Thoracic aorta (tissue), 2 donors: Measurements from ENCODE around the gene SIK2. TPM values are rescaled to one million over a fixed set of nuclear protein-coding genes. Genes with fewer than 3 reads are reported as not detected.

Experiments used
- ATAC-seq: fragments of 150-250 bp; one replicate; pipeline ENCODE4 v1.8.0; 2017; ENCODE audit warnings: low read depth; ENCODE audit not compliant: insufficient number of reproducible peaks, low FRiP score
- DNase-seq: peaks from one replicate; pipeline ENCODE4 v3.0.0-alpha.2; 2020; ENCODE audit warnings: low spot score
- H3K27ac ChIP-seq, 2 donors: fragments of 200-600 bp; sonication (generic); 1 replicate in 1 of 2; 2 replicates in 1 of 2; pipeline ENCODE4 v1.5.1; 2016; ENCODE audit warnings: mild to moderate bottlenecking in 2 of 2, moderate library complexity in 2 of 2
- H3K27me3 ChIP-seq: fragments of 200-600 bp; sonication (generic); replicated peaks from 2 replicates; pipeline ENCODE4 v1.6.0; 2016; ENCODE audit warnings: mild to moderate bottlenecking; ENCODE audit not compliant: insufficient read depth
- H3K36me3 ChIP-seq: fragments of 200-600 bp; sonication (generic); one replicate; pipeline ENCODE4 v1.5.1; 2016
- H3K4me1 ChIP-seq, 2 donors: fragments of 200-600 bp; sonication (generic); 1 replicate in 1 of 2; 2 replicates in 1 of 2; pipeline versions ENCODE4 v1.5.1 to v1.6.0; 2016; ENCODE audit warnings: low read depth in 2 of 2, mild to moderate bottlenecking in 1 of 2; ENCODE audit not compliant: control insufficient read depth in 1 of 2
- H3K4me3 ChIP-seq: fragments of 200-600 bp; sonication (generic); 2 replicates; pipeline ENCODE4 v1.5.1; 2016; ENCODE audit warnings: mild to moderate bottlenecking
- H3K9me3 ChIP-seq: fragments of 200-600 bp; sonication (generic); 2 replicates; pipeline ENCODE4 v1.5.1; 2016
- total RNA-seq, 2 donors: library from RNA; depleted of rRNA; stranded (reverse); fragments of >200 nt; gene quantifications; one replicate each; pipeline versions ENCODE4 v1.1.0 to v1.2.3, GENCODE V29; 2016
- TF ChIP-seq, protein P1 (sequence below): fragments of 200-600 bp; sonication (generic); IDR thresholded peaks from one replicate; pipeline ENCODE4 v1.5.1; 2019; ENCODE audit warnings: antibody characterized with exemption

Gene SIK2
- total RNA-seq = 10 to 100 TPM in 1 of 2 donors, 1 to 10 TPM in 1; 9.9 to 15.0 TPM

DNA sequence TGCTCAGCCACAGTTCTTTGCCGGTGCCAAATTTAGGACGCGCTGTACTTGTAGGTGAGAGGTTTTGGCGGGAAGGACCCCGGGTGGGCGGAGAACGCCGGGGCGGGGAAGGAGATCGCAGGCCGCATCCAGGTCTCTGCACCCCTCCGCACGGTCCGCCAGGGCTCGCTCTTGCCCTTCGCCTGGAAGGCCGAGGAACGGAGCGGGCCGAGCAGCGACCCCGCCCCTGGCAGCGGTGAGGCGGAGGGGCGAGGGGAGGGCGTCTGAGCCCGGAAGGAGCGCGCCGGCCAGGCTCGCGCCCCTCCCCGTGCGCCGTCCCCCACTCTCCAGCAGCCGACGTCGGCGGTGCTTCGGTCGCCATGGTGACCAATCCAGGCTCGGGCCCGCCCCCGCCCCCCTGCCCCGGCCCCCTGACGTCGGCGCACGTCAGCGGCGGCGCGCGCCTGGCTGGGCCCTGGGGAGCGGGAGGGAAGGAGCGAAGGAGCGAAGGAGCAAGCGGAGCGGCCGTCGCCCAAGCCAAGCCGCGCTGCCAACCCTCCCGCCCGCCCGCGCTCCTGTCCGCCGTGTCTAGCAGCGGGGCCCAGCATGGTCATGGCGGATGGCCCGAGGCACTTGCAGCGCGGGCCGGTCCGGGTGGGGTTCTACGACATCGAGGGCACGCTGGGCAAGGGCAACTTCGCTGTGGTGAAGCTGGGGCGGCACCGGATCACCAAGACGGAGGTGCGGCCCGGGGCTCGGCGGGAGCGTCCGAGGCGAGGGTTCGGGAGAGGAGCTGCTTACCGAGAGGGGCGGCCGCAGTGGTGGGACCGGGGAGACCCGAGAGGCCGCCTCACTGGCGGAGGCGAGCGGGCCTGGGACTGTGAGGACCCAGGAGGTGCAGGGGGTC lies at the start of gene SIK2:
Gene SIK2, plus strand, starts transcription at position 471 of the 886 bp plus-strand sequence. Its CDS starts 115 bp downstream, at position 586.
- H3K4me1 ChIP-seq = peaks cover 16 to 24% of the 10 kb centered on the region in 2 donors
- peak; percentile 72 for DNase-seq
- H3K4me3 ChIP-seq = peak within 1 kb of the TSS; percentile 97
- TF ChIP-seq, protein P1, sequence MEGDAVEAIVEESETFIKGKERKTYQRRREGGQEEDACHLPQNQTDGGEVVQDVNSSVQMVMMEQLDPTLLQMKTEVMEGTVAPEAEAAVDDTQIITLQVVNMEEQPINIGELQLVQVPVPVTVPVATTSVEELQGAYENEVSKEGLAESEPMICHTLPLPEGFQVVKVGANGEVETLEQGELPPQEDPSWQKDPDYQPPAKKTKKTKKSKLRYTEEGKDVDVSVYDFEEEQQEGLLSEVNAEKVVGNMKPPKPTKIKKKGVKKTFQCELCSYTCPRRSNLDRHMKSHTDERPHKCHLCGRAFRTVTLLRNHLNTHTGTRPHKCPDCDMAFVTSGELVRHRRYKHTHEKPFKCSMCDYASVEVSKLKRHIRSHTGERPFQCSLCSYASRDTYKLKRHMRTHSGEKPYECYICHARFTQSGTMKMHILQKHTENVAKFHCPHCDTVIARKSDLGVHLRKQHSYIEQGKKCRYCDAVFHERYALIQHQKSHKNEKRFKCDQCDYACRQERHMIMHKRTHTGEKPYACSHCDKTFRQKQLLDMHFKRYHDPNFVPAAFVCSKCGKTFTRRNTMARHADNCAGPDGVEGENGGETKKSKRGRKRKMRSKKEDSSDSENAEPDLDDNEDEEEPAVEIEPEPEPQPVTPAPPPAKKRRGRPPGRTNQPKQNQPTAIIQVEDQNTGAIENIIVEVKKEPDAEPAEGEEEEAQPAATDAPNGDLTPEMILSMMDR = peak; percentile 89
- ATAC-seq = peak; percentile 95
- H3K36me3 ChIP-seq = no peaks in the 10 kb centered on the region
- peak within 1 kb of the TSS; percentile 86 to 89 for H3K27ac ChIP-seq
- no peaks in the 10 kb centered on the region for H3K27me3 ChIP-seq
- H3K9me3 ChIP-seq = no peaks in the 10 kb centered on the region

DNA sequence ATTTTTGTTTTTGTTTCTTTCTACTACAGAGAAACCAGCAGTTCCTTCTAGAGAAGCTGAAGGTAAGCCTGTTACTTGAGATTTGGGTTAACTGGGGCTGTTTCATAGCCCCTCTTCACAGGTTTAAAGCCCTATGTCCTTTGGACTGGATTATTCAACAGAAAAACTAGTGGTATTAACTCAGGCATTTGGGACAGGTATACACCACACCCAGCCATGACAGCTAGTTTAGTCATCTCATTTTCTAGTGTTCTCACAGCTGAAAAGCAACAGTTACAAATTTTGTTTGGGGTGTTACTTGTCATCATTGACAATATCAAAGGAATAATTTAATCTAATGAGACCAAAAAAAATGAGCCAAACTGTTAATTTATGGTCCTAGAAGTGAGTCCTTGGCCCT lies 47.7 kb upstream of the SIK2 start:
- TF ChIP-seq, protein P1 = no peak
- ATAC-seq (no peak), DNase-seq (no peak)
- H3K4me1 ChIP-seq = peaks cover 8 to 14% of the 10 kb centered on the region in 2 donors
- H3K27ac ChIP-seq = no peak overlapping the region
- H3K36me3 ChIP-seq = no peaks in the 10 kb centered on the region
- no peaks in the 10 kb centered on the region for H3K9me3 ChIP-seq
- H3K27me3 ChIP-seq = no peaks in the 10 kb centered on the region
- no peak overlapping the region for H3K4me3 ChIP-seq

DNA sequence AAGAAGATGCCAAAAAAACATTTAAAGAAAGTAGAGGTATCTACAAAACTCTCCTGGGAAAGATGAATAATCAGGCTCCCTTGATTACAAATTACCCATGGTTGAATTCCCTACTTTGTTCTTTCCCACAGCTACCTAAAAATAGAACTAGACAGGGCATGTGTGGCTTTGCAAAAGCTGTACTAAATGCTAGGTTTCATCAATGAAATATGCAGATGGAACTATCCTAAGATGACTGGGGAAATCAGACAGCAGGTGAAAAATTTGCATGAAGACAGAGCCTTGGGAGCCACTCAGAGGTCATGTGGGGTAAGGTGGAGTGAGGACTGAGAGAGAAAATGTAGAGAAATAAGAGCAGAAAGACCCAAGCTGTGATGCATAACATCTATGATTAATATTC lies 47.0 kb upstream of the SIK2 start:
- Histone ChIP-seq H3K9me3 (no peaks in the 10 kb centered on the region), H3K4me1 (peaks cover 8 to 14% of the 10 kb centered on the region in 2 donors), H3K27ac (peak overlapping the region in 1 of 2 donors; percentile 8), H3K27me3 (no peaks in the 10 kb centered on the region), H3K4me3 (no peak overlapping the region), H3K36me3 (no peaks in the 10 kb centered on the region)
- no peak for ATAC-seq
- TF ChIP-seq, protein P1 = no peak
- no peak for DNase-seq

DNA sequence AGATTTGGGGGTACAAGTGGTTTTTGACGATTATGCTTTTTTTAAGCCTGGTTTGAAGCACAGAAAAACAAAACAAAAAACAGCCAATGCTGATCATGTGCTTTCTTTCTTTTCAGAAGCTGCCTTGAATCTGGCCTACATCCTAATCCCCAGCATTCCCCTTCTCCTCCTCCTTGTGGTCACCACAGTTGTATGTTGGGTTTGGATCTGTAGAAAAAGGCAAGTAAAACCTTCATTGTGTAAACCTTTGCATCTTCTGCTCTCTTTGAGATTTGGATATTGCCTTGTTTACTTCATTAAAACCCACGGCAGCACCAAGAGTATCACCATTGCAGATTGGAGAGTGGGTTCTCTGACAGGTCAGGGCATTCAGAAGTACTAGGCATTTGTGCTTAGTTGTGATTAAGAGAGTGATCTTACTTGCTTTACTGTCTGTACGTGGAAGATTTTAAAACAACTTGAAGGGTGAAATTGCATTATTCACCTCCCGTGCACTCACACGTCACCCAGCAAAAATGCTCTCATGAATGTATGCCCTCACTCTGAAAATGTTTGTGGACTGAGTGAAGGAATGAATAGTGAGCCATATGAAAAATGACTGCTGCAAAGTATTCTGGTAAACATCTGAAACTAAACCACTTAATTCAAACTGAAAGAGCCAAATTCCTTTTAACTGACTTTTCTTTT lies 44.7 kb upstream of the SIK2 start:
- H3K4me3 ChIP-seq = no peak overlapping the region
- peak overlapping the region; percentile 37 to 77 for H3K27ac ChIP-seq
- no peaks in the 10 kb centered on the region for H3K27me3 ChIP-seq
- peak; percentile 53 for ATAC-seq
- H3K36me3 ChIP-seq = peaks cover 3% of the 10 kb centered on the region
- DNase-seq = no peak
- peaks cover 8 to 14% of the 10 kb centered on the region in 2 donors for H3K4me1 ChIP-seq
- TF ChIP-seq, protein P1 = no peak
- no peaks in the 10 kb centered on the region for H3K9me3 ChIP-seq

GRCh38 chr11:111559800-111560464 lies 42.3 kb upstream of the SIK2 start:
- no peaks in the 10 kb centered on the region for H3K27me3 ChIP-seq
- H3K36me3 ChIP-seq = peaks cover 3% of the 10 kb centered on the region
- H3K4me1 ChIP-seq = peaks cover 8 to 14% of the 10 kb centered on the region in 2 donors
- DNase-seq (no peak), ATAC-seq (no peak)
- no peaks in the 10 kb centered on the region for H3K9me3 ChIP-seq
- no peak overlapping the region for H3K4me3 ChIP-seq
- TF ChIP-seq, protein P1 = no peak
- peak overlapping the region in 1 of 2 donors; percentile 11 for H3K27ac ChIP-seq
